Gastroesophageal sphincter (tissue), 4 donors: ENCODE results near the gene CXorf65. TPM values are rescaled to one million over a fixed set of nuclear protein-coding genes. Genes with fewer than 3 reads are reported as not detected.

Source experiments
- ATAC-seq: fragments of 150-250 bp; one replicate; pipeline ENCODE4 v1.9.1; 2016; ENCODE audit warnings: mild to moderate bottlenecking, moderate library complexity
- H3K27ac ChIP-seq, 4 donors: fragments of 200-600 bp; sonication (generic) in 3 of 4; 1 replicate in 3 of 4; 2 replicates in 1 of 4; pipeline ENCODE4 v1.5.1; 2016 to 2019
- H3K27me3 ChIP-seq: fragments of 200-600 bp; sonication (generic); one replicate; pipeline ENCODE4 v1.5.1; 2019
- H3K36me3 ChIP-seq, 2 donors: fragments of 200-600 bp; sonication (generic); one replicate each; pipeline ENCODE4 v1.5.1; 2019; ENCODE audit warnings: control low read depth in 1 of 2
- H3K4me1 ChIP-seq, 3 donors: fragments of 200-600 bp; sonication (generic); 1 replicate in 2 of 3; 2 replicates in 1 of 3; pipeline ENCODE4 v1.5.1; 2016 to 2019; ENCODE audit warnings: control low read depth in 2 of 3
- H3K4me3 ChIP-seq, 2 donors: fragments of 200-600 bp; sonication (generic); one replicate each; pipeline ENCODE4 v1.5.1; 2019; ENCODE audit warnings: mild to moderate bottlenecking in 1 of 2, moderate library complexity in 1 of 2
- H3K9me3 ChIP-seq, 3 donors: fragments of 200-600 bp; sonication (generic); one replicate each; pipeline ENCODE4 v1.5.1; 2017 to 2019; ENCODE audit warnings: control low read depth in 2 of 3
- EP300 ChIP-seq: sonication (generic); formaldehyde crosslinking; IDR thresholded peaks from one replicate; pipeline ENCODE4 v1.6.1; 2017; ENCODE audit warnings: antibody characterized with exemption, mild to moderate bottlenecking
- POLR2A ChIP-seq, 2 donors: fragments of 450-650 bp; IDR thresholded peaks; one replicate each; pipeline ENCODE4 v1.6.1; 2017; ENCODE audit warnings: antibody characterized with exemption in 2 of 2, mild to moderate bottlenecking in 2 of 2, moderate library complexity in 1 of 2
- POLR2AphosphoS5 ChIP-seq: sonication (generic); formaldehyde crosslinking; IDR thresholded peaks from one replicate; pipeline ENCODE4 v1.6.1; 2017; ENCODE audit warnings: antibody characterized with exemption
- WGBS, 2 donors: methylation state at CpG; one replicate each; pipeline ENCODE4 v1.1.5; 2018; ENCODE audit warnings: low coverage in 1 of 2; 5-methylcytosine and 5-hydroxymethylcytosine counted together
- total RNA-seq, 4 donors: library from RNA; depleted of rRNA; stranded (reverse); fragments of >200 nt; gene quantifications; one replicate each; pipeline ENCODE4 v1.1.0, GENCODE V29; 2016
- TF ChIP-seq, protein P1 (sequence below), 4 experiments: fragments of 200-600 bp in 2 of 4; fragments of 450-650 bp in 2 of 4; sonication (generic) in 1 of 4; IDR thresholded peaks; one replicate each; pipeline ENCODE4 v1.5.1; 2017 to 2019; ENCODE audit warnings: antibody characterized with exemption in 4 of 4, mild to moderate bottlenecking in 2 of 4, moderate library complexity in 2 of 4

CXorf65 gene
- total RNA-seq, 4 donors from 2014 or later, result not detected

DNA sequence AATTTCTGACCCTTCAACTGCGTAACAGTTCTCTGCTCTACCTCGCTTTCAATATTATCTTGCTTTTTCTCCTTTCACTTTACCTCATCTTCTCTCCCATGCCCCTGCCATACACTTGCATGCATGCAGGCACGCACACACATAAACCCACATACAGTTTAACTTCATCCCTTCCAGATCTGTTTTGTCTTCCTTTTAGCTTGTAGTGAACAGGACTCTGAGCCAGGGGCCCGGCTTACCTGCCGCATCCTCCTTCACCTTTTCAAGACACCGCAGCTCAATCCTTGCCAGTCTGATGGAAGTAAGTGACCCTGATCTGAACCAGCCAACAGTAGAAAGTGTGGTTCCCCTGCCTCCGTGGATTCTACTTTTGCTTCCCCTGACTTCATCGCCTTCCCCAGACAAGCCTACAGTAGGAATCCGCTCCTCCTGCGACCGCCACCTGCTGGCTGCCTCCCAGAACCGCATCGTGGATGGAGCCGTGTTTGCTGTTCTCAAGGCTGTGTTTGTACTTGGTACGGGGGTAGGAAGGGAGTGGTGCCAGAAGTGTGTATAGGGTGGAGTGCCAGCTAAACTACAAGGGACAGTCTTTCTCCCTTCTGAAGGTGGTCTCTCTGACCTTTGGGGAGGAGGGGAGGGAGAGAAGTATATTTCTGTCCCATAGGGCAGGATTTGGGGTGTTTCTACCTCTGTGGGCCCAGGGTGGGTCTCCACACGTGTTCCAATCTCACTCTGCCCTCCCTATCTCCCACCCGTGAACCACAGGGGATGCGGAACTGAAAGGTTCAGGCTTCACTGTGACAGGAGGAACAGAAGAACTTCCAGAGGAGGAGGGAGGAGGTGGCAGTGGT is 22.6 kb upstream of the CXorf65 start:
- peak; percentile 66 for ATAC-seq
- WGBS, 2 donors, result 45 to 48% methylated on average over 3 to 7 of the region's 18 CpGs
- peaks cover 0 to 100% of the 10 kb centered on the region in 2 donors for H3K36me3 ChIP-seq

DNA sequence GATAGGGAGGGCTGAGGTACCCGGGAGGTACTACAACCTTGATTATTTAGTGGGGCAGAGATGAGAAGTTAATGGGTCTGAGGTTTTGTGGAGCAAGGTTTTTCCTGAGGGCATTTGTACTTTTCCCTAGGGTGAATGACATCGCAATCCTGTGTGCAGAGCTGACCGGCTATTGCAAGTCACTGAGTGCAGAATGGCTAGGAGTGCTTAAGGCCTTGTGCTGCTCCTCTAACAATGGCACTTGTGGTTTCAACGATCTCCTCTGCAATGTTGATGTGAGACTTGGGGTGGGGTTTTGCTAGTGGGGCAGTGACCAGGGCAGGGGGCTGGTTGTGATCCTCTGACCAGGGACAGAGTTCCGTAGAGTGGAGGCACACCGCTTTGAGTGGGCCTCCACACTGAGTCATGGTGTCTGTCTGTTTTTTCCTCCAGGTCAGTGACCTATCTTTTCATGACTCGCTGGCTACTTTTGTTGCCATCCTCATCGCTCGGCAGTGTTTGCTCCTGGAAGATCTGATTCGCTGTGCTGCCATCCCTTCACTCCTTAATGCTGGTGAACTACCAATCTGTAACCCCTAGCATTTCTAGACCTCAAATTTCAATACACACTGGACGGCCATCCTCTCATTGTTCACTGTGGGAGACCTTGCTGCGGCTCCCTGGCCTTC is 21.8 kb upstream of the CXorf65 start:
- no peak overlapping the region for H3K4me3 ChIP-seq
- peaks cover 0 to 6% (median 0%) of the 10 kb centered on the region in 3 donors for H3K4me1 ChIP-seq
- no peak overlapping the region for H3K27ac ChIP-seq
- H3K36me3 ChIP-seq, result peaks cover 0 to 100% of the 10 kb centered on the region in 2 donors
- no peak for TF ChIP-seq POLR2A (IDR thresholded peaks at IDR 0.05)
- 70 to 77% methylated on average over 3 of the region's 12 CpGs for WGBS, 2 donors
- no peaks in the 10 kb centered on the region for H3K9me3 ChIP-seq
- no peaks in the 10 kb centered on the region for H3K27me3 ChIP-seq
- no peak for ATAC-seq

More for the DNA sequence above, 22.6 kb upstream of the CXorf65 start:
- no peak overlapping the region for H3K27ac ChIP-seq
- no peaks in the 10 kb centered on the region for H3K9me3 ChIP-seq
- H3K4me3 ChIP-seq, result no peak overlapping the region
- no peak for TF ChIP-seq POLR2A (IDR thresholded peaks at IDR 0.05)
- TF ChIP-seq, protein P1, sequence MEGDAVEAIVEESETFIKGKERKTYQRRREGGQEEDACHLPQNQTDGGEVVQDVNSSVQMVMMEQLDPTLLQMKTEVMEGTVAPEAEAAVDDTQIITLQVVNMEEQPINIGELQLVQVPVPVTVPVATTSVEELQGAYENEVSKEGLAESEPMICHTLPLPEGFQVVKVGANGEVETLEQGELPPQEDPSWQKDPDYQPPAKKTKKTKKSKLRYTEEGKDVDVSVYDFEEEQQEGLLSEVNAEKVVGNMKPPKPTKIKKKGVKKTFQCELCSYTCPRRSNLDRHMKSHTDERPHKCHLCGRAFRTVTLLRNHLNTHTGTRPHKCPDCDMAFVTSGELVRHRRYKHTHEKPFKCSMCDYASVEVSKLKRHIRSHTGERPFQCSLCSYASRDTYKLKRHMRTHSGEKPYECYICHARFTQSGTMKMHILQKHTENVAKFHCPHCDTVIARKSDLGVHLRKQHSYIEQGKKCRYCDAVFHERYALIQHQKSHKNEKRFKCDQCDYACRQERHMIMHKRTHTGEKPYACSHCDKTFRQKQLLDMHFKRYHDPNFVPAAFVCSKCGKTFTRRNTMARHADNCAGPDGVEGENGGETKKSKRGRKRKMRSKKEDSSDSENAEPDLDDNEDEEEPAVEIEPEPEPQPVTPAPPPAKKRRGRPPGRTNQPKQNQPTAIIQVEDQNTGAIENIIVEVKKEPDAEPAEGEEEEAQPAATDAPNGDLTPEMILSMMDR (IDR thresholded peaks at IDR 0.05), result peak in 3 of 4 experiments; percentile 49 to 76 (median 59)
- H3K4me1 ChIP-seq, result peaks cover 0 to 6% (median 0%) of the 10 kb centered on the region in 3 donors
- no peaks in the 10 kb centered on the region for H3K27me3 ChIP-seq

DNA sequence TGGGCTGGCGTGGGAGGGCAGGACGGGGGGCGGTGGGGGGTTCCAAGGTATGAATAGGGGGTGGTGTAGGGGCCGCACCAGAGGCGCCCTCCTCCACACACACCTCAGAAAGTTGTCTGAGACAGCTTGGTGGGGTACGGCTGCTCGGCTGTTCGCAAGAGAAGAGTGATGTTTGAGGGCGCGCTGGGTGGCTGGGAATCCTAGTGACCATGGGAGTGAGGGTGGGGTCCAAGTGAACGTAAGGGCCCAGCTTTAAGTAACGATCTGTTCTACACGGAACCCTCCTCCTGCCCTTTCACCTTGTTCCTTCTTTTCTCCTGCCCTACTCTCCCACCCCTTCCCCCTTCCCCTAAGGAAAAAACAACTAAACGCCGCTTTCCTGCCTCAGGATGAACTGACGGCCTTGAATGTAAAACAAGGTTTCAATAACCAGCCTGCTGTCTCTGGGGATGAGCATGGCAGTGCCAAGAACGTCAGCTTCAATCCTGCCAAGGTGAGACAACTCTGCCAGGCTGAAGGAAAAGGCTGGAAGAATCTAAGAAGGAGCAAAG is 12.5 kb upstream of the CXorf65 start:
- WGBS, 2 donors, result 0 to 29% methylated on average over 3 to 9 of the region's 17 CpGs
- Histone ChIP-seq H3K4me1 (peaks cover 0 to 20% (median 2%) of the 10 kb centered on the region in 3 donors), H3K4me3 (peak overlapping the region; percentile 58 to 67), H3K27me3 (no peaks in the 10 kb centered on the region), H3K27ac (peak overlapping the region; percentile 48 to 84 (median 81)), H3K36me3 (peaks cover 0 to 42% of the 10 kb centered on the region in 2 donors), H3K9me3 (no peaks in the 10 kb centered on the region)
- no peak for ATAC-seq
- no peak for TF ChIP-seq EP300
- TF ChIP-seq, protein P1 (IDR thresholded peaks at IDR 0.05), result no peak
- no peak for TF ChIP-seq POLR2A (IDR thresholded peaks at IDR 0.05)
- no peak for TF ChIP-seq POLR2AphosphoS5

DNA sequence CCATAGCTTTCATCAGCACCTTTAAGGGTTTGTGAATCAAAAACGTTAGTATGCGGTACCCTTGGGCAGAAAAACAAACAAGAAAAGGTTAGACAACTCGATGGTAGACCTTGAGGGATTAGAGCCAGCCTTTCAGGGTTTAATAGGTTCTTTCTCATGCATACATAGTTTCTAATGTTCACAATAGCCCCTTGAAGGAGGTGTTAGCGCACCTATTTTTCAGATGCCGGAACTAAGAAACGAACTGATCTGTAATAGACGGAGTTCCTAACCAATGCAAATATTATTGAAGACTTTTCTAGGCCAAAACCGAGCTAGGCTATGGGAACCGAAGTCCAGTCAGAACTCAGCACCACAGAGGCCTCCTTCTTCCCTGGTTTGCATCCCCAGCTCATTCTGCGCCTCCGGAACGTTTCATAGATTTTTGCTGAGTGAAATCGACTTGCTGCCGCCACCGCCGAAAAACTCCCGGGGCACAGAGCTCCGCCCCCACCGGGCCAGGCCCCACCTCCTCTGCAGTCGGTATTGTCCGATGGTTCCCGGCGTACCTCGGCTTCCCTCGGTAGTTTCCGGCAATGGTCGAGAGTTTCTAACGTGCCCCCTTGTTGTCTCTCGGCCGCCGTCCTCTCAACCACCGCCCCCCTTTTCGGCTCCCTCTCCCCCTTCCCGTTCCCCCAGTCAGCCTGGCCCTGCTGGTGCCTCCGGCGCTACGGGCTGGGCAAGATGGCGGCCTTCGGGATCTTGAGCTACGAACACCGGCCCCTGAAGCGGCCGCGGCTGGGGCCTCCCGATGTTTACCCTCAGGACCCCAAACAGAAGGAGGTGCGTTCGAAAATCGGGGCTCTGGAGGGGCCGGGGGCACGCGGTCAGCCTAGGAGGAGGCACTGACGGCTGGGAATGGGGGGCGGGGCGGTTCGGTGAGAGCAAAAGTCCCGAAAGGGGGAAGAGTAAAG is 11.8 kb upstream of the CXorf65 start, which contains the start of gene MED12:
Gene MED12 (plus strand): TSS at position 565 of the 953 bp plus-strand sequence. CDS start 159 bp downstream, at position 724.
- no peaks in the 10 kb centered on the region for H3K27me3 ChIP-seq
- 3 to 23% methylated on average over 9 to 12 of the region's 56 CpGs for WGBS, 2 donors
- no peaks in the 10 kb centered on the region for H3K9me3 ChIP-seq
- peak within 1 kb of the TSS; percentile 48 to 84 (median 81) for H3K27ac ChIP-seq
- H3K4me1 ChIP-seq, result peaks cover 0 to 20% (median 2%) of the 10 kb centered on the region in 3 donors
- H3K36me3 ChIP-seq, result peaks cover 0 to 35% of the 10 kb centered on the region in 2 donors
- TF ChIP-seq POLR2A (IDR thresholded peaks at IDR 0.05) (peak in 1 of 2 donors; percentile 18), EP300 (no peak)
- TF ChIP-seq, protein P1 (IDR thresholded peaks at IDR 0.05), result no peak
- peak within 1 kb of the TSS; percentile 58 to 67 for H3K4me3 ChIP-seq
- ATAC-seq, result peak; percentile 93
